Small intestine (tissue), 7 donors: ENCODE measurements around the gene OXGR1. TPM values are rescaled to one million over a fixed set of nuclear protein-coding genes. Genes with fewer than 3 reads are reported as not detected.
A peak's percentile ranks its signal among the peaks of the same experiment; 100 is the strongest.

ENCODE experiments used
- DNase-seq, 2 donors: peaks; one replicate each; pipeline versions ENCODE4 v3.0.0 to v3.0.0-alpha.2; 2013
- FAIRE-seq: peaks from 2 replicates; lab custom pipeline; 2012; peaks lifted over from hg19 to GRCh38; lab: Jason Lieb, UNC
- H3K27ac ChIP-seq, 3 donors: one replicate each; pipeline ENCODE4 v1.5.1; 2013; ENCODE audit warnings: low read length in 2 of 3, mild to moderate bottlenecking in 2 of 3, control low read depth in 1 of 3, inconsistent platforms in 1 of 3, low read depth in 1 of 3, moderate library complexity in 1 of 3
- H3K27me3 ChIP-seq, 3 donors: one replicate each; pipeline ENCODE4 v1.6.1; 2013; ENCODE audit warnings: low read length in 3 of 3, inconsistent platforms in 1 of 3; ENCODE audit not compliant: control insufficient read depth in 3 of 3, insufficient read depth in 3 of 3
- H3K36me3 ChIP-seq, 3 donors: one replicate each; pipeline ENCODE4 v1.6.1; 2013; ENCODE audit warnings: low read length in 3 of 3, inconsistent platforms in 1 of 3, low read depth in 1 of 3, mild to moderate bottlenecking in 1 of 3, moderate library complexity in 1 of 3; ENCODE audit not compliant: control insufficient read depth in 3 of 3, insufficient read depth in 2 of 3
- H3K4me1 ChIP-seq, 3 donors: one replicate each; pipeline ENCODE4 v1.6.1; 2013; ENCODE audit warnings: low read length in 2 of 3, inconsistent platforms in 1 of 3, low read depth in 1 of 3, mild to moderate bottlenecking in 1 of 3, moderate library complexity in 1 of 3; ENCODE audit not compliant: control insufficient read depth in 3 of 3, insufficient read depth in 2 of 3
- H3K4me3 ChIP-seq, 3 donors: one replicate each; pipeline ENCODE4 v1.5.1; 2013; ENCODE audit warnings: low read length in 3 of 3, control low read depth in 1 of 3, inconsistent platforms in 1 of 3, low read depth in 1 of 3, mild to moderate bottlenecking in 1 of 3, moderate library complexity in 1 of 3
- H3K9me3 ChIP-seq, 2 donors: one replicate each; pipeline ENCODE4 v1.6.1; 2013; ENCODE audit warnings: low read depth in 1 of 2, low read length in 1 of 2; ENCODE audit not compliant: control insufficient read depth in 2 of 2, insufficient read depth in 1 of 2
- WGBS, 3 donors: extraction: QIAGEN DNeasy Blood & Tissue Kit; methylation state at CpG; one replicate each; pipeline ENCODE4 v1.1.7; 2013; 5-methylcytosine and 5-hydroxymethylcytosine counted together
- polyA plus RNA-seq, 4 donors: library from polyadenylated mRNA; stranded (reverse) in 3 of 4; unstranded in 1 of 4; fragments of 200-250 nt in 3 of 4; fragments of 120-200 nt in 1 of 4; gene quantifications; one replicate each; pipeline versions ENCODE4 v1.2.1 to v1.2.3, GENCODE V29; 2013
- donor health status: healthy with polysubstance abuse.
- donor health status: control.
- donor health status: control.
- donor health status: Bipolar disorder and iron deficiency.
- donor health status: healthy.

OXGR1 gene
- polyA plus RNA-seq, 4 donors: 0.19 to 1.7 TPM; not detected in 2

DNA sequence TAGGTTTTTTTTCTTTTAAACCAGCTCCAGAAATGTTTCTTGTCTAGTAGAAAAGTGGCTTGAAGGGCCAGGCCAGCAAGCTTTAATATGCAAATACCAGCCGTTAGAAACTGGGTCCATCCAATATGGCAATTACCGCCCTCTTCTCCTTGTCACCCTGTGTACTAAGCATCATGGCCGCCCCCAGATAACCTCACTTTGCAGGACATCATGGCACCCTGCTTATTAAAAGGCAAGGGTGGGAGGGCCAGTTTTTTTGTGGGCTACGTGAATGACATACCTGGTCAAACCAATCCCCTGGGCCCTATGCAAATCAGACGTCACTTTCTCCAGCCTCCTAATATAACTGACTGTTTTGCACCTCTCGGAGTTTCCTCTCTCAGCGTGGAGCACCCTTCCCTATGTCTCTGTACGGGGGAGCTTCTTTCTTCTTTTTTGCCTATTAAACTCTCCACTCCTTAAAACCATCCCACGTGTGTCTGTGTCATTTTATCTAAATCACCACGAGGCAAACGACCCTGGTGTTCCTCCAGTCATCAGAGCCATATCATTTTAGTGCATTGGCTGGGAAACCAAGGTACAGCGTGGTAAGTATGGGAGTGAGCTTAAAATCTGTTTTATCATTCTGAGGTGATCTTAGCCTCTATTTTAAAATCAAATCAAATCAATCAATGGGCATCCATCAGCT is 27.7 kb downstream of the OXGR1 start:
- Histone ChIP-seq H3K36me3 (no peaks in the 10 kb centered on the region), H3K4me1 (no peaks in the 10 kb centered on the region), H3K27ac (no peak overlapping the region), H3K4me3 (no peak overlapping the region), H3K27me3 (no peaks in the 10 kb centered on the region), H3K9me3 (peaks cover 4 to 41% of the 10 kb centered on the region in 2 donors)
- DNase-seq: no peak
- WGBS, 3 donors: 87 to 89% (median 89%) methylated on average over 12 of the region's 12 CpGs
- no peak for FAIRE-seq

- Histone ChIP-seq H3K36me3 (no peaks in the 10 kb centered on the region), H3K27ac (no peak overlapping the region), H3K4me3 (no peak overlapping the region), H3K27me3 (no peaks in the 10 kb centered on the region), H3K4me1 (no peaks in the 10 kb centered on the region), H3K9me3 (peaks cover 4 to 28% of the 10 kb centered on the region in 2 donors)
- no peak for DNase-seq
- WGBS, 3 donors: 62 to 80% (median 65%) methylated on average over 2 of the region's 2 CpGs
- no peak for FAIRE-seq
Observed at GRCh38 chr13:96963786-96964475, 30.3 kb downstream of the OXGR1 start.

DNA sequence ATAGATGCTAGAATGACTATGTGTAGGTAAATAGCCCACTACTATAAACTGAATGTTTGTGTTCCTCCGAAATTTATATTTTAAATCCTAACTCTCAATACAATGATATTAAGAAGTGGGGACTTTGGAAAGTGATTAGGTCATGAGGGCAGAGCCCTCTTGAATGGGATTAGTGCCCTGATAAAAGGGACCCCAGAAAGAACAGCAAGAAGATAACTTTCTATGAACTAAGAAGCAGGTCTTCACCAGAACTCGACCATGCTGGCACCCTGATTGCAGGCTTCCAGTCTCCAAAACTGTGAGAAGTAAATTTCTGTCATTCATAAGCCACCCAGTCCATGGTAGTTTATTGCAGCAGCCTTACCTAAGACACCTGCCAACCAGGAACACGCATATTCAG is 33.9 kb downstream of the OXGR1 start:
- H3K27me3 ChIP-seq: no peaks in the 10 kb centered on the region
- DNase-seq: no peak
- no peaks in the 10 kb centered on the region for H3K9me3 ChIP-seq
- H3K36me3 ChIP-seq: no peaks in the 10 kb centered on the region
- 90 to 93% (median 91%) methylated on average over 3 of the region's 3 CpGs for WGBS, 3 donors
- H3K4me1 ChIP-seq: no peaks in the 10 kb centered on the region
- no peak for FAIRE-seq
- no peak overlapping the region for H3K4me3 ChIP-seq
- H3K27ac ChIP-seq: no peak overlapping the region

DNA sequence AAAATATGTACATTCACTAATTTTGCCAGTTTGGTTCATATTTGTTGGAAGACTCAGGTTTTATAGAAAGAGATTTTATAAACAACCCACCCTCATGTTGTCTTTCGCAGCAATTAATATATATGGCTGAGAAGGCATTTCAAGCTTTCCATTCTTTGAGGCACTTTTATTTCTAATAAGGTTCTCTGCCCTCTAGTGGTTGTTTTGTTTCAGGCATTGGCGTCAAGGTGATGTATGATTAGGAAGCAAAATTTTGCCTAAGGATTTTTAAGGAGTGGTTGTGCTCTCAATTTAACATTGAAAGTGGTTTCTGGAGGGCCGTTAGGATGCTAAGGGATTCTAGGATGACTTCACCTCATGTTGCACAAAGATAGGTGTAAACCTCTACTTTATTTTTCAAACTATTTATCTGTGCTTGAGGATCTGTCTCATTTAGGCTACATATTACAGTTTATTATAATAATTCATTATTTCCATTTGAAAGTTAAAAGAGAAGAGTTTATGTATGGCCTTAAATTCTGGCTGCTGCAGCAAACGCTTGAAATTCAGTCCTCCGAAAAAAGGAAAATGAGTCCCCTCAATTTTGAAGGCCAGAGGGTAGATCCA is 35.9 kb downstream of the OXGR1 start:
- FAIRE-seq (no peak), DNase-seq (peak; percentile 50 to 61)
- WGBS, 3 donors: 38 to 49% (median 44%) methylated on average over 5 of the region's 5 CpGs
- Histone ChIP-seq H3K4me1 (no peaks in the 10 kb centered on the region), H3K36me3 (no peaks in the 10 kb centered on the region), H3K4me3 (no peak overlapping the region), H3K27me3 (no peaks in the 10 kb centered on the region), H3K9me3 (no peaks in the 10 kb centered on the region), H3K27ac (no peak overlapping the region)

- Histone ChIP-seq H3K27me3 (no peaks in the 10 kb centered on the region), H3K9me3 (peaks cover 0 to 2% of the 10 kb centered on the region in 2 donors), H3K4me1 (no peaks in the 10 kb centered on the region), H3K36me3 (no peaks in the 10 kb centered on the region), H3K4me3 (no peak overlapping the region), H3K27ac (no peak overlapping the region)
- FAIRE-seq (no peak), DNase-seq (no peak)
Observed at GRCh38 chr13:96952595-96952994, 41.7 kb downstream of the OXGR1 start.

DNA sequence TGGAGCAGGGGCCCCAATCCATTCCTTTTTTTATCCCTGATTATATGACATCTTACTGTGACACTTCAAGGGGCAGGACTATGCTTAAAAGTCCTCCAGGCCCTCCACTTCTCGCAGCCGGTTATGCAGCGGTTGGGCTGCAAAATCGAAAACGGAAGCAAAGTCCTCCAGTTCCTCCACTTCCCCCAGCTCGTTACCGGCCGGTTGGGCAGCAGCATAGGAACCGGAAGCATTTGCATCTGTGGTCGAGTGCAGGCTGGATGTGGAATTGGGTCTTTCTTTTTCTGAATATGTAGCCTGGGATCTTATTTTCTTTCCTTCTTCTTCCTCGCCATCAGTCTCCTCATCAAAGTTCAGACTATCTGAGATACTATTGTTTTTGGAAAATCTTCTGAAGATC is 46.1 kb downstream of the OXGR1 start:
- no peaks in the 10 kb centered on the region for H3K36me3 ChIP-seq
- DNase-seq (no peak), FAIRE-seq (no peak)
- WGBS, 3 donors: 92 to 94% (median 94%) methylated on average over 11 of the region's 11 CpGs
- H3K9me3 ChIP-seq: peaks cover 0 to 2% of the 10 kb centered on the region in 2 donors
- H3K27me3 ChIP-seq: no peaks in the 10 kb centered on the region
- H3K27ac ChIP-seq: no peak overlapping the region
- peaks cover 0 to 2% (median 0%) of the 10 kb centered on the region in 3 donors for H3K4me1 ChIP-seq
- H3K4me3 ChIP-seq: no peak overlapping the region

- no peak for FAIRE-seq
- Histone ChIP-seq H3K4me1 (peaks cover 0 to 2% (median 0%) of the 10 kb centered on the region in 3 donors), H3K4me3 (no peak overlapping the region), H3K9me3 (peaks cover 0 to 2% of the 10 kb centered on the region in 2 donors), H3K27ac (no peak overlapping the region), H3K27me3 (no peaks in the 10 kb centered on the region), H3K36me3 (no peaks in the 10 kb centered on the region)
- no peak for DNase-seq
- WGBS, 3 donors: 85 to 91% (median 88%) methylated on average over 27 of the region's 27 CpGs
Observed at GRCh38 chr13:96947343-96947910, 46.8 kb downstream of the OXGR1 start.

DNA sequence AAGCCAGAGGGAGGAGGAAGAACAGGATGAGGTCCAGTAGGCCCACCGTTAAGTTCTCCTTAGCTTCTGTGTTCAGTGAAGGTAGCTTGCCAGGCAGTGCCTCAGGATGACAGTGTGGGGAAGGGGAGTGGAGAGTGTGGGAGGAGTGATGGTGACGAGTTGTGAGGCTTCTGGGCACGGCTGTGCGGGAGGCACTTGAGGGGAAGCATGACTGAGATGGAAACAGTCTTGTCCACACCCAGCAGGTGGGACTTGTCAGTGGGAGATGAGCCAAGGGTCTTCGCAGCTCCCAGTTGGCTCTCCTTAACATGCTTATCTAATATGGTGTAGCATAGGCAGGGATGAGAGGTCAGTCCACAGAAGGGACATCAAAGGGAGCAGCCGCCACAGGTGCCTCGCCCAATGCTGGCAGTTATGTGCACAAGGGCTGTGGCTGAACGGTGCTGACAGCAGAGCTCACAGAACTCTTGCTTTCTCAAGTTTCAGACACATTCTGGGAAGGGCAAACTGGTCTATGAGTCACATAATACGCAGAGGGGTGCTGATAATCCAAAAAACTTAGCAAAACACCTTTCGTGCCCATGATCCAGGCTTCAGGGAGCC is 47.5 kb downstream of the OXGR1 start:
- Histone ChIP-seq H3K36me3 (no peaks in the 10 kb centered on the region), H3K4me1 (peaks cover 0 to 2% (median 0%) of the 10 kb centered on the region in 3 donors), H3K27ac (no peak overlapping the region), H3K9me3 (peaks cover 0 to 2% of the 10 kb centered on the region in 2 donors), H3K4me3 (no peak overlapping the region), H3K27me3 (no peaks in the 10 kb centered on the region)
- FAIRE-seq (no peak), DNase-seq (peak; percentile 59 to 65)
- 22 to 53% (median 43%) methylated on average over 10 of the region's 10 CpGs for whole genome bisulfite sequencing, 3 donors
